HepG2 (cell line): ENCODE measurements around the gene MTUS2. TPM values are rescaled to one million over a fixed set of nuclear protein-coding genes. Genes with fewer than 3 reads are reported as not detected.

Experiments
- ATAC-seq: fragments of 200-7000 bp; cut with Tn5 transposase; 3 replicates; pipeline ENCODE4 v1.9.1; 2020; ENCODE audit warnings: mild to moderate bottlenecking, moderate library complexity
- BruUV-seq: library from RNA; stranded (reverse); fragments of 400-500 nt; replicated peaks from 2 replicates; lab custom pipeline; 2021; lab: Mats Ljungman, UMichigan
- CTCF ChIA-PET: fragments of 300-600 bp; formaldehyde crosslinking; extraction: SDS; loops from one replicate; lab custom pipeline; 2021; ENCODE audit warnings: low total read pairs, inconsistent platforms, low intra/inter-chr PET ratio; lab: Yijun Ruan, JAX
- POLR2A ChIA-PET: fragments of 350-600 bp; sonication (Branson Sonifier 250); formaldehyde crosslinking; loops from one replicate; lab custom pipeline; 2020; ENCODE audit warnings: antibody characterized with exemption, inconsistent platforms; lab: Yijun Ruan, JAX
- DNase-seq: peaks from one replicate; pipeline ENCODE4 v3.0.0-alpha.2; 2015; ENCODE audit warnings: low spot score
- FAIRE-seq: peaks from 3 replicates; lab custom pipeline; 2011; peaks lifted over from hg19 to GRCh38; lab: Jason Lieb, UNC
- H2AFZ ChIP-seq: one replicate; pipeline ENCODE4 v1.6.1; 2011; ENCODE audit warnings: low read length, inconsistent platforms
- H3K27ac ChIP-seq: fragments of 300-600 bp; 3 replicates; pipeline ENCODE4 v1.8.0; 2011; ENCODE audit warnings: mixed run types, mild to moderate bottlenecking, mixed read lengths, low read length, inconsistent platforms; ENCODE audit not compliant: insufficient read depth; ENCODE audit errors: extremely low read length
- H3K27me3 ChIP-seq, 2 experiments: fragments of 200-600 bp in 1 of 2; 2 replicates in 1 of 2; 3 replicates in 1 of 2; pipeline versions ENCODE4 v1.6.0 to v1.8.0; 2011; ENCODE audit warnings: low read length in 2 of 2, mild to moderate bottlenecking in 2 of 2, moderate library complexity in 2 of 2, inconsistent platforms in 1 of 2; ENCODE audit not compliant: insufficient read depth in 2 of 2, control insufficient read depth in 1 of 2
- H3K36me3 ChIP-seq, 2 experiments: fragments of 200-600 bp in 1 of 2; replicated peaks in 1 of 2; 2 replicates in 1 of 2; 3 replicates in 1 of 2; pipeline versions ENCODE4 v1.5.1 to v1.8.0; 2011; ENCODE audit warnings: low read length in 2 of 2, inconsistent platforms in 1 of 2; ENCODE audit not compliant: insufficient read depth in 2 of 2, control insufficient read depth in 1 of 2
- H3K4me1 ChIP-seq: 2 replicates; pipeline ENCODE4 v1.5.1; 2012; ENCODE audit warnings: low read length, inconsistent platforms; ENCODE audit not compliant: insufficient read depth
- H3K4me2 ChIP-seq: 2 replicates; pipeline ENCODE4 v1.6.0; 2011; ENCODE audit warnings: low read depth, low read length, inconsistent platforms
- H3K4me3 ChIP-seq, 3 experiments: fragments of 200-600 bp in 1 of 3; sonication (generic), shearing (Covaris generic) in 1 of 3; replicated peaks in 1 of 3; 2 replicates each; pipeline ENCODE4 v1.5.1; 2011 to 2016; ENCODE audit warnings: low read length in 3 of 3, inconsistent platforms in 2 of 3, low read depth in 2 of 3, mild to moderate bottlenecking in 2 of 3, control low read depth in 1 of 3, mixed read lengths in 1 of 3; ENCODE audit not compliant: insufficient read depth in 1 of 3
- H3K79me2 ChIP-seq: one replicate; pipeline ENCODE4 v1.6.1; 2011; ENCODE audit warnings: low read length, inconsistent platforms; ENCODE audit not compliant: insufficient read depth
- H3K9ac ChIP-seq: 2 replicates; pipeline ENCODE4 v1.6.0; 2011; ENCODE audit warnings: mild to moderate bottlenecking, low read depth, low read length, inconsistent platforms; ENCODE audit not compliant: insufficient read depth
- H3K9me3 ChIP-seq: 2 replicates; pipeline ENCODE4 v1.5.1; 2012; ENCODE audit warnings: mild to moderate bottlenecking, low read length
- H4K20me1 ChIP-seq: 2 replicates; pipeline ENCODE4 v1.6.0; 2011; ENCODE audit warnings: inconsistent platforms, mild to moderate bottlenecking, low read length, moderate library complexity; ENCODE audit not compliant: insufficient read depth
- ARNT2 ChIP-seq: sonication (generic); formaldehyde crosslinking; IDR thresholded peaks from 2 replicates; pipeline ENCODE4 v1.8.0; 2022; ENCODE audit warnings: mild to moderate bottlenecking, low read depth, missing genetic modification reagents, moderate library complexity
- ATF7 ChIP-seq, 2 experiments: fragments of 450-650 bp in 1 of 2; sonication (generic) in 1 of 2; formaldehyde crosslinking in 1 of 2; IDR thresholded peaks; 2 replicates each; pipeline versions ENCODE4 v1.4.0 to v1.6.1; 2016 to 2020; ENCODE audit warnings: antibody characterized with exemption in 1 of 2, mild to moderate bottlenecking in 1 of 2, missing genetic modification reagents in 1 of 2
- E2F1 ChIP-seq: sonication (generic); formaldehyde crosslinking; IDR thresholded peaks from 2 replicates; pipeline ENCODE4 v1.5.0; 2020; ENCODE audit warnings: missing genetic modification reagents
- ISX ChIP-seq: sonication (generic); formaldehyde crosslinking; conservative IDR thresholded peaks from 2 replicates; pipeline ENCODE4 v1.5.0; 2020; ENCODE audit warnings: missing genetic modification reagents
- KAT8 ChIP-seq: IDR thresholded peaks from 2 replicates; pipeline ENCODE4 v1.6.1; 2016; ENCODE audit warnings: missing genetic modification reagents, missing compliant biosample characterization
- KLF15 ChIP-seq: sonication (generic); formaldehyde crosslinking; IDR thresholded peaks from 2 replicates; pipeline ENCODE4 v1.8.1; 2023; ENCODE audit warnings: borderline replicate concordance, mild to moderate bottlenecking, inconsistent platforms, missing genetic modification reagents, mixed read lengths
- MED13 ChIP-seq: sonication (generic); formaldehyde crosslinking; IDR thresholded peaks from 2 replicates; pipeline ENCODE4 v1.5.0; 2020; ENCODE audit warnings: missing genetic modification reagents
- NPAS2 ChIP-seq: sonication (generic); formaldehyde crosslinking; IDR thresholded peaks from 2 replicates; pipeline ENCODE4 v1.8.0; 2022; ENCODE audit warnings: mild to moderate bottlenecking, missing genetic modification reagents, borderline replicate concordance
- TCF12 ChIP-seq, 2 experiments: fragments of 450-650 bp in 1 of 2; sonication (generic) in 1 of 2; formaldehyde crosslinking in 1 of 2; IDR thresholded peaks; 2 replicates each; pipeline versions ENCODE4 v1.6.1 to v1.8.0; 2017 to 2022; ENCODE audit warnings: antibody characterized with exemption in 1 of 2, mild to moderate bottlenecking in 1 of 2, missing genetic modification reagents in 1 of 2, moderate library complexity in 1 of 2
- TEAD3 ChIP-seq: optimal IDR thresholded peaks from 2 replicates; pipeline ENCODE3; 2016; ENCODE audit warnings: borderline replicate concordance
- ZBTB8A ChIP-seq: sonication (generic); formaldehyde crosslinking; IDR thresholded peaks from 2 replicates; pipeline ENCODE4 v1.4.0; 2020; ENCODE audit warnings: mild to moderate bottlenecking, low read depth, missing genetic modification reagents, borderline replicate concordance
- ZNF260 ChIP-seq: sonication (generic); formaldehyde crosslinking; IDR thresholded peaks from 2 replicates; pipeline ENCODE4 v1.4.0; 2020; ENCODE audit warnings: missing genetic modification reagents, low read depth, mild to moderate bottlenecking, borderline replicate concordance
- ZNF639 ChIP-seq: conservative IDR thresholded peaks from 2 replicates; pipeline ENCODE4 v1.6.1; 2018; ENCODE audit warnings: missing genetic modification reagents
- ZNF644 ChIP-seq: IDR thresholded peaks from 2 replicates; pipeline ENCODE4 v1.6.1; 2016; ENCODE audit warnings: low read depth
- ZNF75D ChIP-seq: sonication (generic); formaldehyde crosslinking; IDR thresholded peaks from 2 replicates; pipeline ENCODE4 v1.8.1; 2023; ENCODE audit warnings: missing genetic modification reagents, mild to moderate bottlenecking, borderline replicate concordance
- ZNF772 ChIP-seq: sonication (generic); formaldehyde crosslinking; IDR thresholded peaks from 2 replicates; pipeline ENCODE4 v1.5.0; 2020; ENCODE audit warnings: mild to moderate bottlenecking, missing genetic modification reagents
- WGBS: methylation state at CpG from one replicate; pipeline ENCODE4 v1.1.6; 2017; ENCODE audit warnings: low lambda C conversion rate; 5-methylcytosine and 5-hydroxymethylcytosine counted together
- in situ Hi-C: cut with HindIII; loops from 2 replicates; pipeline ENCODE4 v1.10.0; 2017; ENCODE audit warnings: low pct_unique_long_range_greater_than_20kb; ENCODE audit not compliant: extremely low pct_ligation_motif_present
- intact Hi-C: fragments of 100-400 bp; cut with micrococcal nuclease; formaldehyde crosslinking; loops from one replicate; pipeline ENCODE4 v1.10.0; 2022; ENCODE audit not compliant: unreplicated experiment
- polyA plus RNA-seq, 8 experiments: library from polyadenylated mRNA; depleted of rRNA in 3 of 8; stranded (reverse) in 7 of 8; unstranded in 1 of 8; fragments of >200 nt; fragmentation: Illumina TruSeq in 4 of 8; extraction: Trizol in 4 of 8; gene quantifications; 2 replicates each; pipeline versions ENCODE4 v1.2.1 to v1.2.3, GENCODE V29; 2011 to 2016; ENCODE audit warnings: low read depth in 4 of 8, missing spikeins in 1 of 8, mixed read lengths in 1 of 8; ENCODE audit not compliant: insufficient read depth in 1 of 8
- total RNA-seq, 5 experiments: library from RNA; depleted of rRNA; stranded (reverse); fragments of >200 nt; fragmentation: Illumina TruSeq; extraction: Trizol; gene quantifications; 2 replicates each; pipeline ENCODE4 v1.2.3, GENCODE V29; 2016; ENCODE audit warnings: low read depth in 1 of 5

MTUS2 gene
- total and polyA plus RNA-seq, 2 of the 13 experiments (the other 11 are each of a cell fraction or from before 2014, with no cell fraction given) = not detected

DNA sequence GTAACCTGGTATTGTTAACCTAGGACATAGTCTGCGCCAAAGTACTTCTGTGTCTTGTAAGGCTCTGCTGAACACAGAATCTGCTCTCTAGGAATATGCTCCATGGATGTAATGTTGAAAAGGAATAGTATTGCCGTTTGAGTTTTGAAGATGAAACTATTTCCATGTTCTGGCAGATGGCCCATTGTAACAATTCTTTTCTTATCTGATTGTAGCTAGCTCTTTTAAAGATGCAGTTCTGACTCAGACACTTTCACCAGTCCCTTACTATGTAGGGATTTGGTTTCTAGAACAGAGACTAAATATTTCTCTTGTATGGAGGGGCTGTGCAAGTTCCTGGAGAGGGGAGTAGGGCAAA, 185.6 kb downstream of the MTUS2 start (continued):
- TF ChIP-seq ZNF75D (CRISPR knock-in tag) = no peak

DNA sequence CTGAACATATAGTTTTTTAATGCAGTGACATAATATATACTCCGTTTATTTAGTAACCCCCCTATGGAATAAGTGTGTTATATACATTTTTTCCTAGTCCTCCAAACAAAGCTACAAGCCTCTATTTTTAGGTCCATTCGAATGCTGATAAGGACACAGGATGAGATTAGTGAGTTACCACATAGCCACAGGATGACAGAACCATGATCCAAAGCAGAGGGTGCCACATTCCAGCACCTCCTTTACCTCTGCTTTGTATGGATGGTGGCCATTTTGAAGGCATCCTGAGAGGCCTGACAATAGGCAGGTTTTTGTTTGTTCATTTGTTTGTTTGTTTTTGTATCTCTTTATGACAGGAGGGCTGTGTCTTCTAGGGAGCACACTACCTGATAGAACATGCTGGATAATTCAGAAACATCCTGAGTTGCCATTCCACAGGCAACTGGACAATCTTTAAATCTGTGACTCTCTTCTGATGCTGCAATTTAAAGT, 186.3 kb downstream of the MTUS2 start:
- Histone ChIP-seq H3K9ac (no peak overlapping the region), H3K27ac (no peak overlapping the region), H3K4me2 (no peak overlapping the region), H3K36me3 (no peaks in the 10 kb centered on the region), H3K4me3 (no peak overlapping the region), H4K20me1 (no peaks in the 10 kb centered on the region), H3K4me1 (no peaks in the 10 kb centered on the region), H3K79me2 (no peaks in the 10 kb centered on the region), H2AFZ (no peak overlapping the region), H3K27me3 (no peaks in the 10 kb centered on the region), H3K9me3 (peaks cover 53% of the 10 kb centered on the region)
- FAIRE-seq (no peak), DNase-seq (no peak), ATAC-seq (no peak)
- in situ Hi-C loops (no loop called here), intact Hi-C loops (no loop called here)
- ChIA-PET POLR2A (no interaction called here), CTCF (no interaction called here)
- WGBS = 0% methylated on average over 2 of the region's 2 CpGs
- BruUV-seq = no TSS peak
- TF ChIP-seq ATF7 (IDR thresholded peaks at IDR 0.05) (no peak), ATF7 (CRISPR knock-in tag; IDR thresholded peaks at IDR 0.05) (no peak)

- H3K4me3 ChIP-seq = no peak overlapping the region
- no peak overlapping the region for H3K9ac ChIP-seq
- in situ Hi-C loops = no loop called here
- no peaks in the 10 kb centered on the region for H3K79me2 ChIP-seq
- WGBS = 10% methylated on average over 4 of the region's 4 CpGs
- intact Hi-C loops = no loop called here
- no peak overlapping the region for H3K4me2 ChIP-seq
- no peaks in the 10 kb centered on the region for H3K27me3 ChIP-seq
- ATAC-seq = no peak
- TF ChIP-seq ARNT2 (CRISPR knock-in tag) = no peak
- no peak for TF ChIP-seq NPAS2 (CRISPR knock-in tag)
- no peak for TF ChIP-seq MED13
- TF ChIP-seq ZBTB8A = no peak
- TF ChIP-seq ZNF260 (CRISPR knock-in tag) = no peak
- TF ChIP-seq KLF15 (CRISPR knock-in tag) = no peak
- no peak for TF ChIP-seq ZNF644 (CRISPR knock-in tag)
- TF ChIP-seq TEAD3 (CRISPR knock-in tag) = no peak
- TF ChIP-seq ZNF639 = no peak
- no peak for TF ChIP-seq ISX
- TF ChIP-seq TCF12 (IDR thresholded peaks at IDR 0.05) = no peak
- TF ChIP-seq TCF12 (CRISPR knock-in tag; IDR thresholded peaks at IDR 0.05) = no peak
- no peak for TF ChIP-seq ZNF772 (CRISPR knock-in tag)
- no peak for TF ChIP-seq KAT8 (CRISPR knock-in tag)
- no peak for TF ChIP-seq E2F1
- H4K20me1 ChIP-seq = no peaks in the 10 kb centered on the region
- H3K27ac ChIP-seq = no peak overlapping the region
- H3K9me3 ChIP-seq = peaks cover 50% of the 10 kb centered on the region
- H3K36me3 ChIP-seq = no peaks in the 10 kb centered on the region
- H2AFZ ChIP-seq = no peak overlapping the region
- ChIA-PET CTCF (no interaction called here), POLR2A (no interaction called here)
- no peak for DNase-seq
- no peak for FAIRE-seq
- no TSS peak for BruUV-seq
- H3K4me1 ChIP-seq = no peaks in the 10 kb centered on the region
These were observed 188.2 kb downstream of the MTUS2 start for GRCh38 chr13:29008296-29008695.
